Measurements from ENCODE around the gene SCFD2.
A peak's percentile ranks its signal among the peaks of the same experiment; 100 is the strongest.

SCFD2 gene

DNA sequence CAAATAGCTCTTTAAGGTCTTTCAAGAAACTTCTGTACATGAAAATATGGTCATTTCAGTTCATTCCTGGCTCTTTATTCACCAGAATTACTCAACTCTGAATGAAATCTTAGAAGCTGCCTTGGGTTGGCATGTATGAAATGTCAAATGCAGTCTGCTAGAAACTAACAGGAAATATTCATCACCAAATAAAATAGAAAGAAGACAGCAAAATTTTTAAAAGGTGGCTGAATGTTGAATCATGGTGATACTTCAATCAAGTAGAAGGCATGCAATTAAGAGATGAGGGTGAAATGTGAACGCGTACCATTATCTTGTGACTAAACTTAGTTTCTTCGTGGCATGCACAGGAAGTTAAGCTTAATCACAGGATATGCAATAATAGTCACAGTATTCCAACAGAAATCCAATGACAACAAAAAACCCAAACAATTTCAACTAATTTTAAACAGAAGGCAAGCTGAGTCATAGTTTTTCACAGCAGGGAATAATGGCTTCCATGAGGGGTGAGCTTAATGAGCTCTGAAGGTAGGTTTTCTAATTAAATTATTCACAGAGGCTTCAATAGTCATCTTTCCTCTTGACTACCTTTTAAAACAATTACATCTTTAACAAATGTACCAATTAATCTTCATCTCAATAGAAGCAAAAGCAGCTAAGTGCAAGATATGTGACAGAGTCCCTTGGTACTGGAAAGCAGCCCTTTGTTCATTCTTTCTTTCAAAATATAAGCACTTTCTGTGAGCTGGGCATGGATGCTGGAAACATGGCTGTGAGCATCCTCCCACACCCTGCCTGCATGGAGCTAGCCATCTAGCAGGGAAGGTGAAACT is 44.5 kb downstream of the SCFD2 start:
- no peak for TF ChIP-seq CTCF (IDR thresholded peaks at IDR 0.05; ENCODE audit: control insufficient read depth, insufficient read depth, low read depth, low read length, missing control alignments)
- DNase-seq (ENCODE audit: low read depth) = peak; percentile 94
- no peak overlapping the region for H3K4me3 ChIP-seq (ENCODE audit: control insufficient read depth, low read depth, low read length)

DNA sequence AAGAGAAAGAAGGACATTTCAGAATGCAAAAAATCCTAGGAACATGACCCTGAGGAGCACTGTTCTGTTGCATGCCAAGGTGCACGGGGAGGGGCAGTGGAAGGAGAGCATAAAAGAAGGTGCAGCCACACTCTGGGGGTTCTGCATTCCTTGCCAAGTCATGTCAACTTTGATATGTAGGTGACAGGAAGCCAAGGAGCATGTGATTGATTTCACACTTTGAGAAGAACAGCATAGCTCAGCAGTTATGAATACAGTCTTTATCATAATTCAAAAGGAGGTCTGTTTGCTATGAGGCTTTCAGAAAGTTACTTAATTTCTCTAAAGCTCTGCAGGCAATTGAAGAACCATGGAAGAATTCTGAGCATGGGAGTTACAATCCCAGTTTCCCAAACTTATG is 50.6 kb downstream of the SCFD2 start:
- H3K4me3 ChIP-seq (ENCODE audit: control insufficient read depth, low read depth, low read length) = no peak overlapping the region
- DNase-seq (ENCODE audit: low read depth) = no peak
- no peak for TF ChIP-seq CTCF (IDR thresholded peaks at IDR 0.05; ENCODE audit: control insufficient read depth, insufficient read depth, low read depth, low read length, missing control alignments)

DNA sequence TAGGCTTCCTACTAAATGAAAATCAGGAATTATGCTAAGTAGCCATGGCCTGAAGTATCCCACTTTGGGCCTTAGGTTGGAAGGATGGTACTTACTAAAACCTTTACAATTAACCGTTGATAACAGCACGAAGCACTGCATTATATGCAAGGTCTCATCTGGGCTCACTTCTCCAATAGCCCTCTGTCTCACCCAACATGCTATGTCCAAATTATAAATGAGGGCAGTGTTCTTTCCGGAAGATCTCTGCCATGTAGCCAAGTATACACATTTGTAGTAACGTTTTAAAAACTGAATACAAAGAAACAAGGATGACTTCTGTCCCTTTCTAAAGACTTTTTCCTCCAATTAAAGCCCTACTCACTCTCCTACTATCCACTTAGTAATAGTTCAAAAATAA is 51.6 kb downstream of the SCFD2 start:
- H3K4me3 ChIP-seq (ENCODE audit: control insufficient read depth, low read depth, low read length) = no peak overlapping the region
- TF ChIP-seq CTCF (IDR thresholded peaks at IDR 0.05; ENCODE audit: control insufficient read depth, insufficient read depth, low read depth, low read length, missing control alignments) = no peak
- DNase-seq (ENCODE audit: low read depth) = no peak

DNA sequence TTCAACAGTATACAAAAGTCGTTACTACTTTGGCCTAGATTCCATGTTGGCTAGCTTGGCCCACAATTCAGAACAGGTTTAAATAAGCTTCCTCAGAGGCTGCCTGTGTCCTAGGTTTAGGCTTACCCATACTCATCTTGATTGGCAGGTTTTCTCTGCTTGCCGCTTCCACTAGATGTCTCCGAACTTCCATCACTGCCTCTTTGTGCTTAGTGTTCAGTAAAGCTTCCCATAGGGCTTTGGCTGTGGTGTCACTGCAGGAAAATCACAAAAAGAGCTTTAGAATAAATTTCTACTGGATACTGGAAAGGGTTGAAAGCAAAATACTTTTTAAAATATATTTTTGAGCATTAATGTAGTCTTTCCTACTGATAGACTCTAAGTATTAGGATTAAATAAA is 52.4 kb downstream of the SCFD2 start:
- H3K4me3 ChIP-seq (ENCODE audit: control insufficient read depth, low read depth, low read length) = no peak overlapping the region
- no peak for TF ChIP-seq CTCF (IDR thresholded peaks at IDR 0.05; ENCODE audit: control insufficient read depth, insufficient read depth, low read depth, low read length, missing control alignments)
- no peak for DNase-seq (ENCODE audit: low read depth)

DNA sequence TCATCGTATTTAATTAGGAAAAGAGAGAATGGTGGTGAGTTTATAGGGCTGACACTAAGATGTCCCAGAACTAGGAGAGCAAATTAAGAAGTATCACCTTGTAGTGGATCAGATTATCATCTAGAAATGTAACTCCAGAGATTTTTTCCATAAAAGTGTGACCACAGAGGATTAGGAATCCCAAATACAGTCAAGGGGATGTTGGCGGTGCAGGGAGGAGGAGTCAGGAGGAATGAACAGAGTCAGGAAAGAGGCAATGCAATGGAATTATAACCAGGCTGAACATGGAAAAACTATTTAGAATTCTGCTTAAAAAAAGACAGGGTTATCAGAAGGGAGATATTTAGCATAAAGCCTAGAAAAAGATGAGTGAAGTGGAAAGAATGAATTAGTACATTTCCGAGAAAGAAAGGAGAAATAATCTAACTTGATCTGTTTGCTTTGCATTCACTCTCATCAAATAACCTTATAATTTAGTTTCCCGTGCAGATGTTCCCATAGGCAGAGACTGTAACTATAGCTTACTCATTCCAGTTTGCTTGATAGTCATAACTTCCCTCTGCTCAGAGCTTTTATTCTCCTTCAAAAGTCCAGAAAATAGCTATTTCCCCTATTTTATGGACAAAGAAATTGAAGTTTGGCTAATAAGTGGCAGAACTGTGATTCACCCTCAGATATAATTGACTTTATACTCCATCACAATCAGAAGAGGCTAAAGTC is 56.4 kb downstream of the SCFD2 start:
- no peak for DNase-seq (ENCODE audit: low read depth)
- TF ChIP-seq CTCF (IDR thresholded peaks at IDR 0.05; ENCODE audit: control insufficient read depth, insufficient read depth, low read depth, low read length, missing control alignments) = no peak
- H3K4me3 ChIP-seq (ENCODE audit: control insufficient read depth, low read depth, low read length) = no peak overlapping the region

DNA sequence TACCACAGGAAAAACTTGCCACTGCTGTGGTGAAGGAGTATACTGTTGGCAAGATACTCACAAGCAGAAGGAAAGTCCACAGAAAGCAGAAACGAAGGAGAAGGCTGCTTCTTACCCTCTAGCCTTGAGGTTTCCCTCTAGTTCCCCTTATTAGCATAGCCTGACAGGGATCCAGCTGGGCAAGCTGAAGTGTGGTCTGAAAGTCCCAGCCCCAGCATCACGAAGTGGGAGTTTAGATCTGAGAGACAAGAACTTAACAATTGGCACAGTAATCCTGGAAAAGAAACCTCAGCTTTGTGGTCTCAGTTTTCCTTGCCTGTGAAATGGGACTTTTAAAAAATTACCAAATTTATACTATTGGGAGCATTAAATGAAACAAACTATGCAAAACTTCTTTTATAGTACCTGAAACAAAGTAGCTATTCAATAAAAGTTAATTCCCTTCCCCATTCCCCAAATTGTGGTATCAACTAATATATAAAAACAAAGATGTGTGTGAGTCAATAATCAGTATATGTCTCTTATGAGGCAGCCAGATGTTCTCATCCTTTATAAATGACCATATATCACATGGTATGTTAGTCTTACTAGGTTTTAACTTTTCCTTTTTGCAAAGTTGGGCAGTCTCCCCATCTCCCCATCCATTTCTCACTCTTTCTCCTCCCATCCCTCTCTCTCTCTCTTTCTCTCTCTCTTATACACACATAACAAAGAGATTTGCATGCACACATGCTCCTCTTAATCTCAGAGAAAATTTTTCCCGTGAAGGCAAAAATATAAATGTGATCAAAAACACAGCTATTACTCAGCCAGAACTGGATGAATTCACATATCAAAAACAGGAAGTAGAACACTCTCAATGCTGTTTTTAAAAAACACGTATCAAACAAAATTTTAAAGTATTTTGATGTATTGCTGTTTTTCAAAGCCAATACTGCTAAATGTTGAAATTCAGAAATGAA is 57.8 kb downstream of the SCFD2 start:
- DNase-seq (ENCODE audit: low read depth) = no peak
- no peak overlapping the region for H3K4me3 ChIP-seq (ENCODE audit: control insufficient read depth, low read depth, low read length)
- TF ChIP-seq CTCF (IDR thresholded peaks at IDR 0.05; ENCODE audit: control insufficient read depth, insufficient read depth, low read depth, low read length, missing control alignments) = no peak
